HCT116 (cell line): ENCODE results near the gene MPP1. TPM values are rescaled to one million over a fixed set of nuclear protein-coding genes. Genes with fewer than 3 reads are reported as not detected.

ENCODE experiments used
- ATAC-seq: fragments of 200-7000 bp; cut with Tn5 transposase; 2 replicates; pipeline ENCODE4 v1.9.1; 2020; ENCODE audit warnings: mild to moderate bottlenecking, moderate library complexity
- BruUV-seq: library from RNA; stranded (reverse); fragments of 400-500 nt; replicated peaks from 2 replicates; lab custom pipeline; 2021; lab: Mats Ljungman, UMichigan
- CTCF ChIA-PET: fragments of 300-600 bp; sonication (Branson Sonifier 250); formaldehyde crosslinking; loops from one replicate; lab custom pipeline; 2021; ENCODE audit warnings: antibody characterized with exemption; lab: Charles Lee
- POLR2A ChIA-PET: fragments of 300-600, 350-600 bp; sonication (Branson Sonifier 250); formaldehyde crosslinking; loops from one replicate; lab custom pipeline; 2021; ENCODE audit warnings: antibody characterized with exemption; lab: Charles Lee
- RAD21 ChIA-PET, 2 experiments: fragments of 300-600 bp; sonication (Branson Sonifier 250); formaldehyde crosslinking; loops; one replicate each; lab custom pipeline; 2023; ENCODE audit warnings: low total read pairs in 2 of 2; ENCODE audit not compliant: uncharacterized antibody in 2 of 2, unreplicated experiment in 2 of 2, low non-redundant PET in 1 of 2; lab: Charles Lee
- DNase-seq: peaks from one replicate; pipeline ENCODE4 v3.0.0-alpha.2; 2010; ENCODE audit warnings: low read depth, low spot score
- H2AFZ ChIP-seq: fragments of 200-600 bp; shearing (Covaris generic), sonication (generic); 2 replicates; pipeline ENCODE4 v1.6.1; 2017; ENCODE audit warnings: low read depth, mixed run types, mixed read lengths, antibody characterized with exemption, low read length; ENCODE audit not compliant: poor library complexity, severe bottlenecking
- H3K27ac ChIP-seq: 2 replicates; pipeline ENCODE4 v1.5.1; 2012; ENCODE audit warnings: low read depth, low read length
- H3K27me3 ChIP-seq: fragments of 200-600 bp; sonication (generic); 2 replicates; pipeline ENCODE4 v1.6.1; 2016; ENCODE audit warnings: mixed run types, low read length, mixed read lengths; ENCODE audit not compliant: insufficient read depth
- H3K36me3 ChIP-seq, 2 experiments: fragments of 200-500 bp in 1 of 2; fragments of 200-600 bp in 1 of 2; sonication (Bioruptor generic) in 1 of 2; sonication (generic) in 1 of 2; 2 replicates each; pipeline versions ENCODE4 v1.5.1 to v1.6.1; 2014 to 2016; ENCODE audit warnings: low read length in 2 of 2, inconsistent platforms in 1 of 2, mixed read lengths in 1 of 2, mixed run types in 1 of 2; ENCODE audit not compliant: insufficient read depth in 2 of 2, control insufficient read depth in 1 of 2
- H3K4me1 ChIP-seq, 2 experiments: fragments of 200-600 bp in 1 of 2; sonication (generic) in 1 of 2; 2 replicates each; pipeline versions ENCODE4 v1.5.1 to v1.6.1; 2012 to 2017; ENCODE audit warnings: low read length in 2 of 2, inconsistent platforms in 1 of 2, mild to moderate bottlenecking in 1 of 2, mixed read lengths in 1 of 2, mixed run types in 1 of 2, moderate library complexity in 1 of 2; ENCODE audit not compliant: insufficient read depth in 2 of 2, control insufficient read depth in 1 of 2
- H3K4me2 ChIP-seq: fragments of 200-600 bp; sonication (generic); 2 replicates; pipeline ENCODE4 v1.6.1; 2017; ENCODE audit warnings: mixed run types, low read length, mixed read lengths
- H3K4me3 ChIP-seq, 2 experiments: fragments of 200-600 bp in 1 of 2; sonication (generic) in 1 of 2; replicated peaks in 1 of 2; 2 replicates each; pipeline ENCODE4 v1.5.1; 2011 to 2016; ENCODE audit warnings: low read length in 2 of 2, control low read depth in 1 of 2, low read depth in 1 of 2, mild to moderate bottlenecking in 1 of 2, mixed read lengths in 1 of 2, mixed run types in 1 of 2
- H3K79me2 ChIP-seq: fragments of 200-600 bp; sonication (generic); 2 replicates; pipeline ENCODE4 v1.6.1; 2017; ENCODE audit warnings: mild to moderate bottlenecking, mixed run types, low read length, moderate library complexity, mixed read lengths; ENCODE audit not compliant: insufficient read depth
- H3K9ac ChIP-seq: fragments of 200-600 bp; sonication (generic); 2 replicates; pipeline ENCODE4 v1.6.1; 2016; ENCODE audit warnings: low read length, mixed read lengths
- H3K9me2 ChIP-seq: fragments of 200-600 bp; sonication (generic), shearing (Covaris generic); 2 replicates; pipeline ENCODE4 v1.6.1; 2017; ENCODE audit warnings: mixed run types, mild to moderate bottlenecking, moderate library complexity; ENCODE audit not compliant: insufficient read depth
- H3K9me3 ChIP-seq, 2 experiments: fragments of 200-500 bp in 1 of 2; fragments of 200-600 bp in 1 of 2; sonication (Bioruptor generic) in 1 of 2; sonication (generic) in 1 of 2; 2 replicates each; pipeline ENCODE4 v1.6.1; 2014 to 2017; ENCODE audit warnings: low read length in 2 of 2, mixed read lengths in 2 of 2, inconsistent platforms in 1 of 2, low read depth in 1 of 2, mild to moderate bottlenecking in 1 of 2, mixed run types in 1 of 2, moderate library complexity in 1 of 2; ENCODE audit not compliant: control insufficient read depth in 1 of 2, insufficient read depth in 1 of 2
- H4K20me1 ChIP-seq: fragments of 200-600 bp; sonication (generic), shearing (Covaris generic); 2 replicates; pipeline ENCODE4 v1.6.1; 2017; ENCODE audit warnings: mixed run types, mild to moderate bottlenecking, moderate library complexity; ENCODE audit not compliant: insufficient read depth
- CEBPB ChIP-seq: IDR thresholded peaks from 2 replicates; pipeline ENCODE4 v1.6.1; 2012; ENCODE audit warnings: low read depth
- CTCF ChIP-seq, 3 experiments: fragments of 200-600 bp in 1 of 3; sonication (generic) in 1 of 3; IDR thresholded peaks in 2 of 3; conservative IDR thresholded peaks in 1 of 3; 2 replicates each; pipeline ENCODE4 v1.5.1; 2012 to 2017; ENCODE audit warnings: low read depth in 2 of 3, low read length in 2 of 3, antibody characterized with exemption in 1 of 3, borderline replicate concordance in 1 of 3, control low read depth in 1 of 3, mild to moderate bottlenecking in 1 of 3, mixed read lengths in 1 of 3, mixed run types in 1 of 3, moderate library complexity in 1 of 3; ENCODE audit not compliant: insufficient read depth in 1 of 3
- EGR1 ChIP-seq: IDR thresholded peaks from 2 replicates; pipeline ENCODE4 v1.6.1; 2012; ENCODE audit warnings: low read depth
- ELF1 ChIP-seq: IDR thresholded peaks from 2 replicates; pipeline ENCODE4 v1.6.1; 2012; ENCODE audit warnings: low read depth, borderline replicate concordance
- EZH2phosphoT487 ChIP-seq: fragments of 200-600 bp; IDR thresholded peaks from 2 replicates; pipeline ENCODE4 v1.6.1; 2018; ENCODE audit warnings: antibody characterized with exemption, borderline replicate concordance
- JUND ChIP-seq: IDR thresholded peaks from 2 replicates; pipeline ENCODE4 v1.6.1; 2012
- MAX ChIP-seq: IDR thresholded peaks from 2 replicates; pipeline ENCODE4 v1.6.1; 2012
- POLR2AphosphoS5 ChIP-seq: IDR thresholded peaks from 2 replicates; pipeline ENCODE4 v1.6.1; 2011; ENCODE audit warnings: mild to moderate bottlenecking, low read depth, low read length, moderate library complexity
- SP1 ChIP-seq: IDR thresholded peaks from 2 replicates; pipeline ENCODE4 v1.6.1; 2012; ENCODE audit warnings: low read depth
- YY1 ChIP-seq: IDR thresholded peaks from 2 replicates; pipeline ENCODE4 v1.6.1; 2011; ENCODE audit warnings: low read length, low read depth, moderate library complexity, mild to moderate bottlenecking; ENCODE audit not compliant: insufficient replicate concordance; ENCODE audit errors: extremely low read depth
- ZBTB33 ChIP-seq: IDR thresholded peaks from 2 replicates; pipeline ENCODE4 v1.6.1; 2011; ENCODE audit warnings: mild to moderate bottlenecking, low read length, moderate library complexity; ENCODE audit not compliant: insufficient replicate concordance; ENCODE audit errors: extremely low read depth
- ZNF274 ChIP-seq: fragments of 200-500 bp; sonication (Bioruptor generic); IDR thresholded peaks from 2 replicates; pipeline ENCODE4 v1.6.1; 2014; ENCODE audit warnings: mild to moderate bottlenecking, low read depth, low read length, inconsistent platforms
- intact Hi-C: fragments of 100-400 bp; cut with micrococcal nuclease; formaldehyde crosslinking; loops from 2 replicates; pipeline ENCODE4 v1.10.0; 2022
- total RNA-seq: library from RNA; stranded (reverse); gene quantifications from one replicate; pipeline ENCODE4 v1.2.1, GENCODE V29; 2021; ENCODE audit not compliant: unreplicated experiment
- TF ChIP-seq, protein P1 (sequence below): IDR thresholded peaks from 2 replicates; pipeline ENCODE4 v1.6.1; 2012

The MPP1 gene
- total RNA-seq, 1 experiment from 2014 or later: 13.1 TPM

- TF ChIP-seq ZBTB33: no peak
- TF ChIP-seq SP1: no peak
- no peak for TF ChIP-seq ELF1
- TF ChIP-seq ZNF274: no peak
- no peak for TF ChIP-seq YY1
Measured at GRCh38 chrX:154731881-154732280, 73.4 kb downstream of the MPP1 start (continued).

DNA sequence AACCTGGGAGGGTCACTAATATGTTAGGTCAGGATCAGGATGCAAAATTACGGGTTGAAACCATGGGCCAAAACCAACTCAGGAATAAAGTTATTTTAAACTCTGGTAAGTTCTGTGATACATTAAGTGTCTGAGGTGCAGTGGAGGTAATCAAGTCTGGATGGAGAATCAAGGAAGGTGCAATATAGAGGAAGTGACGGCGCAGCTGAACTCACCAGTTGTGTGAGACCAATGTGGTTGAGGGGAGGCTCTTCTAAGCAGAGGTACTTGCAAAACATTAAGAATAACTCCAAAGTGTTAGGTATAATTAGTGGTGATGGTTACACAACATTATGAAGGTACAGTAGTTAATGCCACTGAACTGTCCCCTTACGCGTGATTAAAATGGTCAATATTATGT is 74.1 kb downstream of the MPP1 start:
- no peaks in the 10 kb centered on the region for H3K9me3 ChIP-seq
- CTCF ChIA-PET: no interaction called here
- no peaks in the 10 kb centered on the region for H3K4me1 ChIP-seq
- intact Hi-C loops: no loop called here
- ATAC-seq (no peak), DNase-seq (no peak)
- TF ChIP-seq EZH2phosphoT487 (no peak), CEBPB (no peak), POLR2AphosphoS5 (no peak), EGR1 (no peak), CTCF (IDR thresholded peaks at IDR 0.05 in 2 of 3, conservative IDR thresholded peaks at IDR 0.05 in 1 of 3; ENCODE audit: borderline replicate concordance in 1 of 3, insufficient read depth in 1 of 3, low read depth in 2 of 3, low read length in 2 of 3) (no peak), MAX (no peak), JUND (no peak)
- TF ChIP-seq, protein P1, sequence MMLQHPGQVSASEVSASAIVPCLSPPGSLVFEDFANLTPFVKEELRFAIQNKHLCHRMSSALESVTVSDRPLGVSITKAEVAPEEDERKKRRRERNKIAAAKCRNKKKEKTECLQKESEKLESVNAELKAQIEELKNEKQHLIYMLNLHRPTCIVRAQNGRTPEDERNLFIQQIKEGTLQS: no peak
- H3K9me2 ChIP-seq: no peaks in the 10 kb centered on the region
- H3K27me3 ChIP-seq: no peaks in the 10 kb centered on the region
- POLR2A ChIA-PET: no interaction called here
- no peak overlapping the region for H3K9ac ChIP-seq
- no peaks in the 10 kb centered on the region for H3K36me3 ChIP-seq
- no peak overlapping the region for H3K27ac ChIP-seq
- no peak overlapping the region for H3K4me3 ChIP-seq
- RAD21 ChIA-PET: no interaction called here
- no TSS peak for BruUV-seq
- no peaks in the 10 kb centered on the region for H4K20me1 ChIP-seq
- H3K4me2 ChIP-seq: no peak overlapping the region
- H2AFZ ChIP-seq: no peak overlapping the region
- no peaks in the 10 kb centered on the region for H3K79me2 ChIP-seq
